Measurements from ENCODE around the gene LRPAP1.
"Not testable (repeated sequence)": the region's sequence is repeated elsewhere in the genome, so short reads cannot be mapped to it uniquely, and the experiment has no call there.

LRPAP1 gene

GRCh38 chr4:3574346-3574745, 42.1 kb upstream of the LRPAP1 start:
- H3K27ac ChIP-seq (ENCODE audit: poor library complexity, severe bottlenecking); H3K4me1 ChIP-seq (ENCODE audit: insufficient read depth, poor library complexity, severe bottlenecking); H3K27me3 ChIP-seq (ENCODE audit: insufficient read depth, poor library complexity, severe bottlenecking); ATAC-seq (ENCODE audit: low read depth); H3K36me3 ChIP-seq (ENCODE audit: low read depth); H3K4me3 ChIP-seq (ENCODE audit: severe bottlenecking); DNase-seq (ENCODE audit: low spot score); H3K9me3 ChIP-seq (ENCODE audit: severe bottlenecking): not testable (repeated sequence)

GRCh38 chr4:3573131-3573530, 40.9 kb upstream of the LRPAP1 start:
- DNase-seq (ENCODE audit: low spot score) (no peak), ATAC-seq (ENCODE audit: low read depth) (no peak)
- Histone ChIP-seq H3K27ac (ENCODE audit: poor library complexity, severe bottlenecking) (no peak overlapping the region), H3K36me3 (ENCODE audit: low read depth) (no peaks in the 10 kb centered on the region), H3K4me1 (ENCODE audit: insufficient read depth, poor library complexity, severe bottlenecking) (no peaks in the 10 kb centered on the region), H3K9me3 (ENCODE audit: severe bottlenecking) (no peaks in the 10 kb centered on the region), H3K4me3 (ENCODE audit: severe bottlenecking) (no peak overlapping the region), H3K27me3 (ENCODE audit: insufficient read depth, poor library complexity, severe bottlenecking) (no peaks in the 10 kb centered on the region)
- no peak for TF ChIP-seq CTCF (IDR thresholded peaks at IDR 0.05; ENCODE audit: poor library complexity, severe bottlenecking)

DNA sequence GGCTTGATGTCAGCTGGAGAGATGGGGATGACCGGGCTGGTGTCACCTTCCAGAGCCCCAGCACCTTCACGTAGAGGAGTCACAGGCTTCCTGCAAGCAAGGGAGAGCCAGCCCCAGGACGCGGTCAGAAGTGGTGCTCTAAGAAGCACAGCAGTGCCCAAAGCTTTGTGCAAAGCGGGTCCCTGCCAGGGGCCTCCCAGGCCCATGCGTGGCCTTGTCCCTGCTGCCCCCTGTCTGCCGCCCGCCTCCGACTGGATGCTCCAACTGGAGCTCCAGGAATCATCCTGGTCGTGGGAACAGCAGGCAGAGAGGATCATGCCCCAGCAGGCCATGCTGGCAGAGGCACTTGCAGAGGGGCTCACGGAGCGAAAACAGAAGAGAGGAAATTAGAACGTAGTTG, 40.1 kb upstream of the LRPAP1 start:
- H3K4me3 ChIP-seq (ENCODE audit: severe bottlenecking): no peak overlapping the region
- DNase-seq (ENCODE audit: low spot score) (no peak), ATAC-seq (ENCODE audit: low read depth) (no peak)
- H3K27ac ChIP-seq (ENCODE audit: poor library complexity, severe bottlenecking): no peak overlapping the region
- H3K36me3 ChIP-seq (ENCODE audit: low read depth): no peaks in the 10 kb centered on the region
- H3K27me3 ChIP-seq (ENCODE audit: insufficient read depth, poor library complexity, severe bottlenecking): no peaks in the 10 kb centered on the region
- no peaks in the 10 kb centered on the region for H3K4me1 ChIP-seq (ENCODE audit: insufficient read depth, poor library complexity, severe bottlenecking)
- no peaks in the 10 kb centered on the region for H3K9me3 ChIP-seq (ENCODE audit: severe bottlenecking)
- no peak for TF ChIP-seq CTCF (IDR thresholded peaks at IDR 0.05; ENCODE audit: poor library complexity, severe bottlenecking)

DNA sequence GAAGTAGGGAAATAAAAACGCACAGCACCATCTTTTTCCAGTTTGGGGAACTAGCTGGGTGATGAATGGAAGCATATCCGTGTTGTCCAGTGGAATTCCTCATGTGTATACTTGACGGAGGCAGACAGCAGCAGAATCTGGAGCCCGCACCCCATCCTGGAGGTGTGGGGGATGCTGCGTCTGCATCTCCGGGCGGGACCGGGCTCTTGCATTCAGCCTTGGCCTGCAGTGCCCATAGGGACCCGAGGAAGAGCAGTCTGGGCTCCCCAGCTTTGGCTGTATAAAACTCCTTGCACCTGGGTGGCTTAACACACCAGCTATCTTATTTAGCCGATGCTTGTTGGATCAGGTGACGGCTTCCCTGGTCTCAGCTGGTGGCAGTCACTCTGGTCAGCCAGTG, 39.7 kb upstream of the LRPAP1 start:
- Histone ChIP-seq H3K9me3 (ENCODE audit: severe bottlenecking) (no peaks in the 10 kb centered on the region), H3K36me3 (ENCODE audit: low read depth) (no peaks in the 10 kb centered on the region), H3K27me3 (ENCODE audit: insufficient read depth, poor library complexity, severe bottlenecking) (no peaks in the 10 kb centered on the region), H3K4me3 (ENCODE audit: severe bottlenecking) (no peak overlapping the region), H3K4me1 (ENCODE audit: insufficient read depth, poor library complexity, severe bottlenecking) (no peaks in the 10 kb centered on the region), H3K27ac (ENCODE audit: poor library complexity, severe bottlenecking) (no peak overlapping the region)
- no peak for TF ChIP-seq CTCF (IDR thresholded peaks at IDR 0.05; ENCODE audit: poor library complexity, severe bottlenecking)
- ATAC-seq (ENCODE audit: low read depth): no peak
- no peak for DNase-seq (ENCODE audit: low spot score)

DNA sequence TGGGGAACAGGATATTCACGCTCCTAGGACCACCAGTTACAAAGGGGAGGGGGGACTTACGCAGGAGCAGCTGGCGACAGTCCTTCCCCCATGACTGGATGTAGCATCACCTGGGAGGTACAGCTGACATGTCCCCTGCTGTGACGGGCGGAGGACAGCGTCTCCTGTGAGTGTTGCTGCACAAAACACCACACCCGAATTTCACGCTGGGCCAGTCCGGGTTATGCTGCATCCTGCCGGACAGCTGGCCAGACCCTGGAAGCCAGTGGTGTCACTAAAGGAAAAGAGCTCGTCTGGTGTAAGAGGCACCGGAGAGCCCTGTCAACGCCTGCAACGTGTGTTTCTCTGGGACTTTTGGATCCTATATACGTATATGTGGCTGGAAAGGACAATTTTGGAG, 38.7 kb upstream of the LRPAP1 start:
- not testable (repeated sequence) for DNase-seq (ENCODE audit: low spot score)

GRCh38 chr4:3569611-3570010, 37.4 kb upstream of the LRPAP1 start:
- H3K4me3 ChIP-seq (ENCODE audit: severe bottlenecking); H3K27ac ChIP-seq (ENCODE audit: poor library complexity, severe bottlenecking); H3K36me3 ChIP-seq (ENCODE audit: low read depth); H3K4me1 ChIP-seq (ENCODE audit: insufficient read depth, poor library complexity, severe bottlenecking); H3K9me3 ChIP-seq (ENCODE audit: severe bottlenecking); H3K27me3 ChIP-seq (ENCODE audit: insufficient read depth, poor library complexity, severe bottlenecking); DNase-seq (ENCODE audit: low spot score); ATAC-seq (ENCODE audit: low read depth): not testable (repeated sequence)

More for the DNA sequence above, 38.7 kb upstream of the LRPAP1 start:
- H3K27ac ChIP-seq (ENCODE audit: poor library complexity, severe bottlenecking); H3K4me1 ChIP-seq (ENCODE audit: insufficient read depth, poor library complexity, severe bottlenecking); H3K36me3 ChIP-seq (ENCODE audit: low read depth); H3K4me3 ChIP-seq (ENCODE audit: severe bottlenecking); H3K27me3 ChIP-seq (ENCODE audit: insufficient read depth, poor library complexity, severe bottlenecking); H3K9me3 ChIP-seq (ENCODE audit: severe bottlenecking); ATAC-seq (ENCODE audit: low read depth): not testable (repeated sequence)

Measured in RWPE2 (cell line).